Measurements from ENCODE around the gene SAT1.

DNA sequence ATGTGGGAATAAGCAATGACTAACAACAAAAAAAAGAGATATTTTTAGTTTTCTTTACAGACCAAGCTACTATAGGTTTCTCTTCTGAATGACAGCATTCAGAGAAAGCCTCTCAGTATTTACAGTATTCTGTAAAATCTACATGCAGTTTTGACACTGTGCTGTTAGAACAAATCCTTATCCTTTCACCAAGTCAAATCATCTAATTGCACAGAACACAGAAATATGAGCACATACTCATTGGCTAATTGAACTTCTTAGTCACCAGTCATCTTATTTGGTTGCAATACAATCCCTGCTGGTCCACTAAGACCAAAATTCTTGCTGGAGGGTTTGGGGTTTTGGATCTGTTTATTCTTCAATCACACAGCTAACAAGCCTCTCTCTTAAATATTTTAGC, 45.6 kb upstream of the SAT1 start:
- no peak for TF ChIP-seq POLR2AphosphoS5 (IDR thresholded peaks at IDR 0.05; ENCODE audit: low read depth)
- TF ChIP-seq, protein P1, sequence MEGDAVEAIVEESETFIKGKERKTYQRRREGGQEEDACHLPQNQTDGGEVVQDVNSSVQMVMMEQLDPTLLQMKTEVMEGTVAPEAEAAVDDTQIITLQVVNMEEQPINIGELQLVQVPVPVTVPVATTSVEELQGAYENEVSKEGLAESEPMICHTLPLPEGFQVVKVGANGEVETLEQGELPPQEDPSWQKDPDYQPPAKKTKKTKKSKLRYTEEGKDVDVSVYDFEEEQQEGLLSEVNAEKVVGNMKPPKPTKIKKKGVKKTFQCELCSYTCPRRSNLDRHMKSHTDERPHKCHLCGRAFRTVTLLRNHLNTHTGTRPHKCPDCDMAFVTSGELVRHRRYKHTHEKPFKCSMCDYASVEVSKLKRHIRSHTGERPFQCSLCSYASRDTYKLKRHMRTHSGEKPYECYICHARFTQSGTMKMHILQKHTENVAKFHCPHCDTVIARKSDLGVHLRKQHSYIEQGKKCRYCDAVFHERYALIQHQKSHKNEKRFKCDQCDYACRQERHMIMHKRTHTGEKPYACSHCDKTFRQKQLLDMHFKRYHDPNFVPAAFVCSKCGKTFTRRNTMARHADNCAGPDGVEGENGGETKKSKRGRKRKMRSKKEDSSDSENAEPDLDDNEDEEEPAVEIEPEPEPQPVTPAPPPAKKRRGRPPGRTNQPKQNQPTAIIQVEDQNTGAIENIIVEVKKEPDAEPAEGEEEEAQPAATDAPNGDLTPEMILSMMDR (IDR thresholded peaks at IDR 0.05; ENCODE audit: insufficient read depth, low read length): no peak
- TF ChIP-seq, protein P2, sequence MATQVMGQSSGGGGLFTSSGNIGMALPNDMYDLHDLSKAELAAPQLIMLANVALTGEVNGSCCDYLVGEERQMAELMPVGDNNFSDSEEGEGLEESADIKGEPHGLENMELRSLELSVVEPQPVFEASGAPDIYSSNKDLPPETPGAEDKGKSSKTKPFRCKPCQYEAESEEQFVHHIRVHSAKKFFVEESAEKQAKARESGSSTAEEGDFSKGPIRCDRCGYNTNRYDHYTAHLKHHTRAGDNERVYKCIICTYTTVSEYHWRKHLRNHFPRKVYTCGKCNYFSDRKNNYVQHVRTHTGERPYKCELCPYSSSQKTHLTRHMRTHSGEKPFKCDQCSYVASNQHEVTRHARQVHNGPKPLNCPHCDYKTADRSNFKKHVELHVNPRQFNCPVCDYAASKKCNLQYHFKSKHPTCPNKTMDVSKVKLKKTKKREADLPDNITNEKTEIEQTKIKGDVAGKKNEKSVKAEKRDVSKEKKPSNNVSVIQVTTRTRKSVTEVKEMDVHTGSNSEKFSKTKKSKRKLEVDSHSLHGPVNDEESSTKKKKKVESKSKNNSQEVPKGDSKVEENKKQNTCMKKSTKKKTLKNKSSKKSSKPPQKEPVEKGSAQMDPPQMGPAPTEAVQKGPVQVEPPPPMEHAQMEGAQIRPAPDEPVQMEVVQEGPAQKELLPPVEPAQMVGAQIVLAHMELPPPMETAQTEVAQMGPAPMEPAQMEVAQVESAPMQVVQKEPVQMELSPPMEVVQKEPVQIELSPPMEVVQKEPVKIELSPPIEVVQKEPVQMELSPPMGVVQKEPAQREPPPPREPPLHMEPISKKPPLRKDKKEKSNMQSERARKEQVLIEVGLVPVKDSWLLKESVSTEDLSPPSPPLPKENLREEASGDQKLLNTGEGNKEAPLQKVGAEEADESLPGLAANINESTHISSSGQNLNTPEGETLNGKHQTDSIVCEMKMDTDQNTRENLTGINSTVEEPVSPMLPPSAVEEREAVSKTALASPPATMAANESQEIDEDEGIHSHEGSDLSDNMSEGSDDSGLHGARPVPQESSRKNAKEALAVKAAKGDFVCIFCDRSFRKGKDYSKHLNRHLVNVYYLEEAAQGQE (IDR thresholded peaks at IDR 0.05; ENCODE audit: insufficient replicate concordance, low read depth): no peak
